ENCODE data around the gene KCTD2.
A peak's percentile ranks its signal among the peaks of the same experiment; 100 is the strongest.
"Not testable (repeated sequence)": the region's sequence is repeated elsewhere in the genome, so short reads cannot be mapped to it uniquely, and the experiment has no call there.

KCTD2 gene

DNA sequence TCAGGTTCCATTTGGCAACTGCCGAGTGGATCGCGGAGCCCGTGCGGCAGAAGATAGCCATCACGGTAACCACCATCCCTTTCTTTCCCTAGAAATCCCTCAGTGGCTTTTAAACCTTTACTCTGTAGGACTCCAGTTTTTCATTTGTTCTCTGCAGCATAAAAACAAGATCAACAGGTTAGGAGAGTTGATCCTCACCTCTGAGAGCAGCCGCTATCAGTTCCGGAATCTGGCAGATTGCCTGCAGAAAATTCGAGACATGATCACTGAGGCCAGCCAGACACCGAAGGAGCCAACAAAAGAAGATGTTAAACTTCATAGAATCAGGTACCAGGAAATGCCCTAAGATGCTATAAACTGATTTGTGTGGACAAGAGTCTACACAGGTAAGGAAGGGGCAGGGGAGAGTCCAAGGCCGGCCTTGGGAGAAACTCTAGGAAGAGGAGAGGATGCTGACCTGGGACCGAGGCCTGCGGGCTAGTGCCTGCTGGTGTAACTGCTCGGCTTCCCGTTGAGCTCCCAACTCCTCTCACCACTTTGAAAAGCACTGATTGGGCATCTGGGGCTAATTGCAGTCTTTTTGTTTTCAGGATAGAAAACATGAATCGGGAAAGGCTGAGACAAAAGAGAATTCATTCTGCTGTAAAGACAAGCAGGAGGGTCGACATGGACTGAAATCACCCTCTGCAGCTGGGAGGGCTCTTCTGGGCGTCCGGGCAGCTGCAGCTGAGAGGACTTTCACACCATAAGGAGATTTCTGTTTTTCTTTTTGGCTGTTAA, 26.5 kb upstream of the KCTD2 start:
- DNase-seq (ENCODE audit: low read depth in 2 of 2), result no peak

DNA sequence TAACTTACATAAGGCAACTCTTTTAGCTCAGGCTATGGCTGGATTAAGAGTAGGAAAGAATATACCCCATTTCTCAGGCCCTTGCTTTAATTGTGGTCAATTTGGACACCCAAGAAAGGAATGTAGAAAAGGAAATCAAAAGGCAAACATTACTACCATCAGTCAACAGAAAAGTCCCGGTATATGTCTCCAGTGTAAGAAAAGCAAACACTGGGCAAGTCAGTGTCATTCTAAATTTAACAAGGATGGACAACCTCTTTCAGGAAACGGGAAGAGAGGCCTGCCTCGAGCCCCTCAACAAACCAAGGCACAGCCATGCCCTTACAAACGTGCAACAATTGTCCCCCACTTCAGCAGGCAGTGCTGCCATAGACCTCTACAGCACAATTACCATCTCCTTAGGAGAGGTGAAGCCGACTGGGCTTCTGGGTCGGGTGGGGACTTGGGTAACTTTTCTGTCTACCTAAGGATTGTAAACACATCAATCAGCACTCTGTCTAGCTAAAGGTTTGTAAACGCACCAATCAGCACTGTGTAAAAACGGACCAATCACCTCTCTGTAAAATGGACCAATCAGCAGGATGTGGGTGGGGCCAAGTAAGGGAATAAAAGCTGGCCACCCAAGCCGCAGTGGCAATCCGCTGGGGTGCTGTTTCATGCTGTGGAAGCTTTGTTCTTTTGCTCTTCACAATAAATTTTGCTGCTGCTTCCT, 22.2 kb upstream of the KCTD2 start:
- DNase-seq (ENCODE audit: low read depth in 2 of 2), result no peak

DNA sequence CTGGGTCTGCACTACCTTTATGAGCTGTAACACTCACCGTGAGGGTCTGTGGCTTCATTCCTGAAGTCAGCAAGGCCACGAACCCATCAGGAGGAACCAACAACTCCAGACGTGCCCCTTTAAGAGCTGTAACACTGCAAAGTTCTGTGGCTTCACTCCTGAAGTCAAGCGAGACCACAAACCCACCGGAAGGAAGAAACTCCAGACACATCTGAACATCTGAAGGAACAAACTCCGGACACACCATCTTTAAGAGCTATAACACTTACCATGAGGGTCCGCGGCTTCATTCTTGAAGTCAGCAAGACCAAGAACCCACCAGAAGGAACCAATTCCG, 21.7 kb upstream of the KCTD2 start:
- not testable (repeated sequence) for DNase-seq (ENCODE audit: low read depth in 2 of 2)

DNA sequence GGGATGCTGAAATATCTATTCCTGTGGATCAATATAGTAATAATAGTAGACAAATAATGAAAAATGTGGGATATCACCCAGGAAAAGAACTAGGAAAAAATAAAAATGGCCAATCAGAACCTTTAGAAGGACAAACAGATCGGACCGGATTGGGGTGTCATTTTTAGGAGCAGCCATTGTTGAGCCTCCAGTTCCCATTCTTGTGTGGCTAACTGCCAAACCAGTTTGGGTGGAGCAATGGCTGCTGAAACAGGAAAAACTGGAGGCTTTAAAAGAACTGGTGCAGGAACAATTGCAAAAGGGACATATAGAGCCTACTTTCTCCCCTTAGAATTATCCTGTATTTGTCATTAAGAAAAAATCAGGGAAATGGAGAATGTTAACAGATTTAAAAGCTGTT, 20.4 kb upstream of the KCTD2 start:
- not testable (repeated sequence) for DNase-seq (ENCODE audit: low read depth in 2 of 2)

DNA sequence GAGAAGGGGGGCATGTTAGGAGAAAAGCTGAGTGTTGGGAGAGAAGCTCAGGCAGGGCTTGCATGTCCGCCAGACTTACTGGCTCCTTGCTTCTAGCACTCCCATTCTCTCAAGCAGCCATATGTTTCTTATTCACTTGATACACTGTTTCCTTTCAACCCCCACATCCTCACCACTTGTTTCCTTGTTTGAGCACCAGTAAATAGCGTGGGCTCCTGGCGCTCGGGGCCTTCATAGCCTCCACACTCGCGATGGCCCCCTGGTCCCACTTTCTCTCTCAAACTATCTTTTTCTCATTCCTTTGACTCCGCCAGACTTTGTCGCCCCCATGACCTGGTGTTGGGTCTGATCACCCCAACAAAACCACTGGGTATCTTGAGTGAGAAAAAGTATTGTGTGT, 16.9 kb upstream of the KCTD2 start:
- DNase-seq (ENCODE audit: low read depth in 2 of 2), result no peak

DNA sequence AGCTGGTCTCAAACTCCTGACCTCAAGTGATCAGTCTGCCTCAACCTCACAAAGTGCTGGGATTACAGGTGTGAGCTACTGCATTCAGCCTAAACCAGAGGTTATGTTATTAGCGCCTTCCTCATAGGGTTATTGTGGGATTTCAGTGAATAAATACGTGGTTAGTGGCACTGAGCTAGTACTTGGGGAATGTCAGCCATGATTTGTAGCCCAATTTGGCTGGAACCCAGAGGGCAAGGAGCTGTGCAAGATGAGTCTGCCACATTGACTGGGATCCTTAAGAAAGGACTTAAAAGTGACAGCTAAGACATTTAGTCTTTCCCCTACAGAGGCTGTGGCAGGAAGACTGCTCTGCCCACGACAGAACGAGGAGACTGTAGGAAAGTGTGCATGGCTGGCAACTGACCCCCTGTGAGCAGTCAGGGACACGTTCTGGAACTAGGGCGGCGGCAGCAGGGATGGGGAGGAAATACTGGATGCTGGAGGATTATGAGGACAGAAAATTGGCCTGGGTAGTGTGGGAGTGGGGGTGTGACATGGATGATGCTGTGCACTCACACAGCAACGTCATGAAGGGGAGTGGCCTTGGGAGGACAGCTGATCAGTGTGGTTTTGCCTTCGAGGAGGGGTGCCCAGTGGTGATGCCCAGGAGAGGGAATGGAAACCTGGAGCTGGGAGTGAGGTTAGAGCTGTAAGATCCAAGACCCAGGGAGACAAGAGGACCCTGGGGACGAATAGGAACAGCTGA, 14.9 kb upstream of the KCTD2 start:
- peak; percentile 53 to 54 for DNase-seq (ENCODE audit: low read depth in 2 of 2)

DNA sequence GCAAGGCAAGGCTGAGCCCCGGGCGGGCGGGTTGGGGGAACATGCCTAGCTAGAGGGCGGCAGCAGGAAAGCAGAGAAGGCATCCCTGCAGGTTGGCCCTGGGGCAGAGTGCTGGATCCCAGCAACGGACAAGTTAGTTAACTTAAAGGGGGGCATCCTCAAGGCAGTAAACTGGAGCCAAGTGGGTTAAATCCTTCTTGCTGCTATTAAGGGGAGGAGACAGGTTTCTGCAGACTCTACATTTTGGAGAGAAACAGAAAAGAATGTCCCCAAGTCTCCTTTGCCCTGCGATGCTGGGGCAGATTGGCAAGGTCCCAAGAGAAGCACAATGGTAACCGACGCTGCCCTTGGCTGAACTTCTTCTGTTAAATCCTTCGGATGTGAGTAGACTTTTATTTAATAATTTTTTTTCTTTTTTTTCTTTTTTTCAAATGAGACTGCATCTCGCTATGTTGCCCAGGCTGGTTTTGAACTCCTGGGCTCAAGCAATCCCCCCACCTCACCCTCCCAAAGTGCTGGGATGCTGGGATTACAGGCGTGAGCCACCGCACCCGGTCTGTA, 14.2 kb upstream of the KCTD2 start:
- no peak for DNase-seq (ENCODE audit: low read depth in 2 of 2)

DNA sequence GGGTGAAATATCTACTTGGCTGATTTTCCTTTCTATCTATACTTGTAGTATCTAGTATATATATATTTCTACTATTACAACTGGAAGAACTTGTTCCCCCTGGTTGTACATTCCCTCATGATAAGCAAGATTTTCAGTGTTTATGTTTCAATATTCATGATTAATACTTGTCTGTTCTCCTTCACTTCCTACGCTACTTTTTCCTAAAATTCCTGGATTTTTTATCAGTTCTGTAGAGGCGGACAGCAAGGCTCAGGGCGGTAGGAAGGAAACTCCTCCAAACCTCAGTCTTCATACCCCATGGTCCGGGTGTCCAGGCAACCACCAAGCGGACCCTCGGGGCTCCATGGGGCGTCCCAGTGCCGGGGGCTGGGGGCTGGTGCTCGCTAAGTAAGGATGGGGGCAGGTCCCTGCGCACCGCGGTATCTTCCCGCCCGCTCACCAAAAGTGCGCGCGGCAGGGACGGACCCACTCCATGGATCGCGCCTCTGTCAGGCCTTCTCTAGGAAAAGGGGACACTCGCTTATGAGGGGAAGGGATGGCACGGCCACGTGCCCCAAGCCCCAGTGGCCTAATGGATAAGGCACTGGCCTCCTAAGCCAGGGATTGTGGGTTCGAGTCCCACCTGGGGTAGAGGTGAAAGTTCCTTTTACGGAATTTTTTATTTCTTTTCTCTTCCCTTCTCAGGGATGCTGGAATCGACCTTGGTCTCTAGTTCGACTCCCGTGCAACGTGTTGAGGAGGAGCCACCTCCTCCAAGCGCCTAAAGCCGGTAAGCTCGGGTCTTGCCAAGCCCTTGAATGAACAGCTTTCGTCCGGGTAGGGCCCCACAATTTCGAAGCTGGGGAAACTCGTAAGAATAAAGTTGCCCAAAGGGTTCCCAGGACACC, 13.4 kb upstream of the KCTD2 start:
- peak; percentile 88 to 98 for DNase-seq (ENCODE audit: low read depth in 2 of 2)

DNA sequence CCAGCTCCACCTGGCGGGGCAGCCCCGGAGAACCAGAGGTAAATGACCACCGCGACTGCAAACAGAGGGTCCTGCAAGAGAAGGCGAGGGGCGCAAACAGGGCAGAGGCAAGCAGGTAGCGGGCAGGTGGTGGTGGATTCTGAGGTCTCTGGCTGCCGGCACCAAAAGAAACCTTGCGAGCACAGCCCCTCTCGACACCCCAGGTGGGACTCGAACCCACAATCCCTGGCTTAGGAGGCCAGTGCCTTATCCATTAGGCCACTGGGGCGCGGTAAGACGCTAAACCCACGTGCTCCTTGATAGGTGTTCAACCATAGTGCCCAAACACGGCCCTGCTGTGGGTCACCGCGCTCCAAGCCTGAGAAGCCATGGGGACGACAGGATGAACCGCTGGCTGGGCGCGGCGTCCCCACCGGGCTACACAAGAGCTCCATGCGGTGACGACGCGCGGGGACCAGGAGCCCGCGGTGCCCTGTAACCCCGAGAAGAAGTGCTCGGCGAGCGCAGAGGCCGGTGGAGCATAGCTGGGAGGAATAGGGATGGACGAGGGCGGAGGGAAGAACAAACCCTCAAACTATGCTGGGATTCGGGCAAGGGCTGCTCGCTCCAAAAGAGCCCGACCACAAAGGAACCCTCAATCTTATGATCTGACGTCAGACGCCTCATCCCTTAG, 12.7 kb upstream of the KCTD2 start:
- peak; percentile 90 to 98 for DNase-seq (ENCODE audit: low read depth in 2 of 2)

DNA sequence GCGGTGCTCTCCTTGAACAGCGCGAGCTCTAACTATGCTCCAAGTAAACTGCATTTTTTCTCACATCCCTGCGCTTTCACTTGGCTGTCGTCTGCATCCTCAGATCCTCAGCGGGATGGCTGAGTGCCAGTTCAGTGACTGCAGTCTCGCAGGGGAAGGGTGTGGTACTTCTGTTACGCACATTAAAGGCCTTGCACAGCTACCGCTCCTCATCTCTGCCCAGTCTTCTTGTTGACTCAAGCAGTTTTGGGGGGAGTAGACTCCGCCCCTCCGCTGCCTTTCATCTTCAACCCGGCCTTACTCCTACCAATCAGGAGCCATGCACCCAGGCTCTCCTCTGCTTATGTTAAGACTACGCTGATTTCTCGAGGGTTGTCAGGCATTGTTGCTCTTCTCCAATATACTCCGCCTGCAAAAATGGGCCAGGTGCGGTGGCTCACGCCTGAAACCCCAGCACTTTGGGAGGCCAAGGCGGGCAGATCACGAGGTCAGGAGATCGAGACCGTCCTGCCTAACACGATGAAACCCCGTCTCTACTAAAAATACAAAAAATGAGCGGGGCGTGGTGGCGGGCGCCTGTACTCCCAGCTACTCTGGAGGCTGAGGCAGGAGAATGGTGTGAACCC, 10.3 kb upstream of the KCTD2 start:
- peak; percentile 51 to 74 for DNase-seq (ENCODE audit: low read depth in 2 of 2)

DNA sequence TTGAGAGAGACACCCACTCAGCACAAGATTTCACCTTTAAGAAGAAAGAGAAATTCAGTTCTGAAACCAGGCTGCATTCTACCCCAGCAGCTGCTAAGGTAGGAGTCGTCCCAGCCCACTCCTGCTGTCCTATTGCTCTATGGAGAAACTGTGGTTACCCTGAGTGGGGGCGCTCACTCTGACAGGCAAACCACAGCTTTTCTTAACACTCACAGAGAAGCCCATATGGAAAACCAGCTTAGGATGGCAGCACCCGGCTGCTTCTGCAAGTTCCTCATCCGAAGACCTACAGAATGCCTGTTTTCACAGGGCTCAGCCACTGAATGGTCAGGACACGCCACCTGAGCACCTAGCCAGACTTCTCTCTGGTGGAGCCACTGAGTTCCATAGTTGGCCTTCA, 7.8 kb upstream of the KCTD2 start:
- DNase-seq (ENCODE audit: low read depth in 2 of 2), result no peak

DNA sequence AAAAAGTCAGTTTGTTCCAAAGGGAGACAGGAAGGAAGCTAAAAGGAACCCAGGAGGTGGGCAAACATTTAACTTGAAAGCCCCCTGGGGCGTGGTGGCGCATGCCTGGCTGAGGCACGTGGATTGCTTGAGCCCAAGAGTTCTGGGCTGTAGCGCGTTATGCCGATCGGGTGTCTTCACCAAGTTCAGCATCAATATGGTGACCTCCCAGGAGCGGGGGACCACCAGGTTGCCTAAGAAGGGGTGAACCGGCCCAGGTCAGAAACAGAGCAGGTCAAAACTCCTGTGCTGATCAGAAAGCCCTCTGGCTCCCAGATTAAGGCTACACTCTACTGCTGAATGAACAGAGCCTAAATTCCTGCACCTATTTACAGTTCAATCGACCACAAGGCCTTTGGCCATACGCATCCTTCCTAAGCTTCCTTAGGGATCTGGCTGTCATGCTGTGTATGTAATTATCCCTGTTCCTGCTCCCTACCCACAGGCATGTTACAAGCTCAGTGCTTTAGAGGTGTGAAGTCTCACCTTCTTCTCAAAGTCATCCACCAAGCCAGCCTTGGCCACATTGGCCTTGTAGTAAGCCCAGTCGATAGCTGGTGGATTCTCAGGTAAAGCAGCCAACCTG, 5.3 kb upstream of the KCTD2 start:
- DNase-seq (ENCODE audit: low read depth in 2 of 2), result no peak

DNA sequence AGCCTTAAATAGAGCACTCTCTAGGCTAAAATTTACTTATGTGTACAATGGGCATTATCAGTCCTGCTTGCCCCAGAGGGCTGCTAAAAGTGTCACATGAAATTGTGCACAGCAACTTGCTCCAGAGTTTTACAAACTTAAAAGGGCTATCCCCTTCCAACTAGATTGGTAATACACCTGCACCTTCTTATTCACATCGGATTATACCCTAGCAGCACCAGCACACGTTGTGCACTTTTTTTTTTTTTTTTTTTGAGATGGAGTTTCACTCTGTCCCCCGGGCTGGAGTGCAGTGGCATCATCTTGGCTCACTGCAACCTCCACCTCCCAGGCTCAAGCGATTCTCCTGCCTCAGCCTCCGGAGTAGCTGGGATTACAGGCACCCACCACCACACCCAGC, 3.2 kb upstream of the KCTD2 start:
- DNase-seq (ENCODE audit: low read depth in 2 of 2), result not testable (repeated sequence)

DNA sequence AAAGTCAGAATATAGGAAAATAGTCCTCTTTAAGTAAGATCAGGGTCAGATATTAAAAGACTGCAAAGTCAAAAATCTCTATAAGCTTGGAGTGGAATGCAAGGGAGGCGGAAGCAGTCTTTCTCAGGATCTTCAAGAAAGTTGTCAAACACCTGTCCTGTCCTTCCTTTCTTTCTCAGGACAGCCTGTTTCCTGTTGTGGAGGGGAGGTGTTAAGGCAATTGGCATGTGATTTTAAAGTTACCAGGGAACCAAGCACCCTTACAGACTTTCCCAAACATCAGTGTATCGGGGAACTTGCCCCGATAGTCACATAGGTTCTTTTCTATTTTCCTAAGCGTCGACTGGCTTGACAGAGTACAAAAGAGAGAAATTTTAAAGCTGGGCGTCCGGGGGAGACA, 2.3 kb upstream of the KCTD2 start:
- no peak for DNase-seq (ENCODE audit: low read depth in 2 of 2)

DNA sequence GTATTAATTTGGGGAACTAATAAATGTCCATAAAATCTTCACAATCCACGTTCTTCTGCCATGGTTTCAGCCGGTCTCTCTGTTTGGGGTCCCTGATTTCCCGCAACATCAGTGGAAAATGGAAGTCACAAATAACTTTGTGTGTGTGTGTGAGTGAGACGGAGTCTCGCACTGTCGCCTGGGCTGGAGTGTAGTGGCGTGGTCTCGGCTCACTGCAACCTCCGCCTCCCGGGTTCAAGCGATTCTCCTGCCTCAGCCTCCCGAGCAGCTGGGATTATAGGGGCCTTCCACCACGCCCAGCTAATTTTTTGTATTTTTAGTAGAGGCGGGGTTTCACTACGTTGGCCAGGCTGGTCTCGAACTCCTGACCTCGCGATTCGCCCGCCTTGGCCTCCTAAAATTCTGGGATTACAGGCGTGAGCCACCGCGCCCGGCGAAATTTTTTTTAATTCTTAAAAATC, 1.0 kb upstream of the KCTD2 start:
- DNase-seq (ENCODE audit: low read depth in 2 of 2), result not testable (repeated sequence)

DNA sequence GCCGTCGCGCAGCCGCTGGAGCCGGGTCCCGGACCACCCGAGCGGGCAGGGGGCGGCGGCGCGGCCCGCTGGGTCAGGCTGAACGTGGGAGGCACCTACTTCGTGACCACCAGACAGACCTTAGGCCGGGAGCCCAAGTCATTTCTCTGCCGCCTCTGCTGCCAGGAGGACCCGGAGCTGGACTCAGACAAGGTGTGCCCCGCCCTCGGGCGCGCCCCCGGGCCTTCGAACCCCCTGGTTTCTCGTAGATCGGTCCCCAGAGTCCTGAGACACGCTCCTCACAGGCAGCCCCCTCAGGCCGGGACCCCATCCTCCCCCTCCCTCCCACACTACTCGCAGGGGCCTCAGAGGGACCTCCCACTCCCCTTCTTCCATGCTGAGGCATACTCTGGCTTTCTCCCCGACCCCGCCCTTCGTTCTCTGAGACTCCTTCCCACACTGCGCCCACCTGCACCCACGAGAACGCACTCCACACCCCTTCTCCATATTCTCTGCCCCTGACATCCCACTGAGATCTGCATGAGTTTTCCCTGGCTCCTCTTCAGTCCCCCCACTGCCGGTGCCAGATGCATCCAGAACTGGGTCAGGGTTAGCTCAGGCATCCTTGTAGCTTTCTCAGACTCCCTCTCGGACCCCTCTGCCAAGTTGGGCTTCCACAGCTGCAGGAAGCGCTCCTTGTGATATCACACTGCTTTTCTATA, 523 bp downstream of the KCTD2 start:
- no peak for DNase-seq (ENCODE audit: low read depth in 2 of 2)

DNA sequence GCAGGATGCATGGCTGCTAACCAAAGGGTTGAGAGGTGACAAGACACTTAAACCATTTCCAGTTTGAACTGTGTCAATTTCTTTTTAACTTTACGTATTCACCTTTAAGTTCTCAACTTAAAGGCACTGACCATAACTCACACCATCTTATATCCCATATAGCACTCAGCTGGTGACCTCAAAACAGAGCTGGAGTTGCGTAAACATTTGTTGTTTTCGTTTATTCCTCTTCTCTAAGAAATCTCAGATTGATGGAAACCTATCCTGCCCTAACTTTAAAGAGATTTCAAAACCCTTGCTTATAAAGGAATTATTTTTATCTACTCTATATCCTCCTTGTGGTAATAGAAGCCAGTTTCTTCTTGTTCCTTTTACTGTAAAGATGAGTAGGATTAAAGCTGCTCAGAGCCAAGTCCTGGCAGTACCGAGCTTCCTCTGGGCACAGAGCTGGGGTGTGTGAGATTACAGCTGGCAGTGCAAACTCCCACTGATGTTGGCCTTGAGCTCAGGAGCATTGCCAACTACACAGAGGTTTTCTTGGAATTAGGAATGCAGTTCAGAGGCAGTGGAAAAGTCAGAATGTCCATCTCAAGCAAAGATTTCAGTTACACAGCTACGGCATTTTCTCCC, 1.3 kb downstream of the KCTD2 start:
- DNase-seq (ENCODE audit: low read depth in 2 of 2), result no peak

DNA sequence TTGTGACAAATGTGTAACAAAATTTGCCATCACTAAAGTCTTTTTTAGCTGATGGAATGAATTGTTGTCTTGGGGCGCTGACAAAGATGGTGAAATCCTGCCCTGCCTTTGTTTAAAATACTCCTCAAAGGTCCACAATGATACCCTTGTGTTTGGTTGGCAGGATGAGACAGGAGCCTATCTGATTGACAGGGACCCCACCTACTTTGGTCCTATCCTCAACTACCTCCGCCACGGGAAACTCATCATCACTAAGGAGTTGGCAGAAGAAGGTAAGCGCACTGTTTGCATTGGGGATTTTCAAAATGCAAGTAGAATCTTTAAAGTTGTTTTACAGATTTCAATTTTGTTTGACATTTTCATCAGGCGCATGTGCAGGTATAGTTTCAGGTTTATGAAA, 2.0 kb downstream of the KCTD2 start:
- no peak for DNase-seq (ENCODE audit: low read depth in 2 of 2)

DNA sequence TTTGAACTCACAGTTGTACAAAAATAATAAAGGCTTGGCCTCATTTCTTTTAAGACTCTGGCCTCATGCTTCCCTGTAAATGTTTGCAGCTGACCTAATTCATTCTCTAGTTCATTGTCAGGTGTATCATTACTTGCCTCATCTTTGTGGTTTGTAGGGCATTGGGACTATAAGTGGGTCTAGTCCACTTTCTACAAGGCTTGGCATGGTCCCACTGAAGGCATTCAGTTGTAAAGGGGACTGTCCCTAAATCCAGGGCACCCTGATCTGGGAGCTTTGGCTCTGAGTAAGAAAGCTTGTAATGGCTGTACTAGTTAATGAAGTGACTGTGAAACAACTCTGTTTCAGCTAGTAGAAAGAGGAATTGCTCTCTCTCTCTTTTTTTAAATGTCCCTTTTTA, 2.7 kb downstream of the KCTD2 start:
- DNase-seq (ENCODE audit: low read depth in 2 of 2), result no peak

All from stimulated activated CD4-positive, alpha-beta T cell treated with anti-CD3 and anti-CD28 coated beads, Interleukin-4, amount 100 ng/mL, for 48 hours (primary cell).